ENCODE data around the gene CHD2. TPM values are rescaled to one million over a fixed set of nuclear protein-coding genes. Genes with fewer than 3 reads are reported as not detected.
A peak's percentile ranks its signal among the peaks of the same experiment; 100 is the strongest.
"Not testable (repeated sequence)": the region's sequence is repeated elsewhere in the genome, so short reads cannot be mapped to it uniquely, and the experiment has no call there.

CHD2 gene
- total RNA-seq, 1 donor from 2014 or later = 53.1 TPM

- ATAC-seq = no peak
- DNase-seq (ENCODE audit: low spot score) = no peak
These were observed 160.5 kb downstream of the CHD2 start for GRCh38 chr15:93060336-93061248.

GRCh38 chr15:93062628-93063261, 162.6 kb downstream of the CHD2 start:
- DNase-seq (ENCODE audit: low spot score); ATAC-seq: not testable (repeated sequence)

- ATAC-seq (no peak), DNase-seq (ENCODE audit: low spot score) (no peak)
These were observed 163.1 kb downstream of the CHD2 start for GRCh38 chr15:93063262-93063671.

- ATAC-seq = no peak
- DNase-seq (ENCODE audit: low spot score) = no peak
These were observed 163.9 kb downstream of the CHD2 start for GRCh38 chr15:93063796-93064690.

GRCh38 chr15:93065641-93066045, 165.5 kb downstream of the CHD2 start:
- ATAC-seq (no peak), DNase-seq (ENCODE audit: low spot score) (no peak)

GRCh38 chr15:93066224-93066681, 166.1 kb downstream of the CHD2 start:
- DNase-seq (ENCODE audit: low spot score) (no peak), ATAC-seq (no peak)

GRCh38 chr15:93066834-93067648, 166.9 kb downstream of the CHD2 start:
- DNase-seq (ENCODE audit: low spot score) = no peak
- ATAC-seq = no peak

- no peak for DNase-seq (ENCODE audit: low spot score)
- no peak for ATAC-seq
These were observed 167.5 kb downstream of the CHD2 start for GRCh38 chr15:93067649-93068085.

- ATAC-seq (no peak), DNase-seq (ENCODE audit: low spot score) (no peak)
These were observed 168.6 kb downstream of the CHD2 start for GRCh38 chr15:93068581-93069199.

GRCh38 chr15:93070132-93070531, 170.0 kb downstream of the CHD2 start:
- ATAC-seq (no peak), DNase-seq (ENCODE audit: low spot score) (no peak)

- ATAC-seq (no peak), DNase-seq (ENCODE audit: low spot score) (no peak)
These were observed 170.6 kb downstream of the CHD2 start for GRCh38 chr15:93070551-93071296.

- DNase-seq (ENCODE audit: low spot score) = no peak
- no peak for ATAC-seq
These were observed 171.4 kb downstream of the CHD2 start for GRCh38 chr15:93071469-93071936.

GRCh38 chr15:93072011-93072410, 171.9 kb downstream of the CHD2 start:
- ATAC-seq (no peak), DNase-seq (ENCODE audit: low spot score) (no peak)

GRCh38 chr15:93072411-93073394, 172.6 kb downstream of the CHD2 start:
- no peak for DNase-seq (ENCODE audit: low spot score)
- peak; percentile 77 for ATAC-seq

GRCh38 chr15:93073465-93073952, 173.4 kb downstream of the CHD2 start:
- ATAC-seq (no peak), DNase-seq (ENCODE audit: low spot score) (no peak)

GRCh38 chr15:93074599-93074998, 174.5 kb downstream of the CHD2 start:
- DNase-seq (ENCODE audit: low spot score) (no peak), ATAC-seq (no peak)

- ATAC-seq = no peak
- DNase-seq (ENCODE audit: low spot score) = no peak
These were observed 176.1 kb downstream of the CHD2 start for GRCh38 chr15:93076217-93076616.

Data from left lobe of liver (tissue), 2 donors.